Adrenal gland (tissue), 12 donors: ENCODE data around the gene SERPINE1. TPM values are rescaled to one million over a fixed set of nuclear protein-coding genes. Genes with fewer than 3 reads are reported as not detected.

Experiments
- DNase-seq, 7 donors: peaks; one replicate each; pipeline ENCODE4 v3.0.0-alpha.2; 2019 to 2020
- H3K27ac ChIP-seq, 5 donors: fragments of 200-600 bp; sonication (generic) in 4 of 5; 1 replicate in 3 of 5; 2 replicates in 2 of 5; pipeline versions ENCODE4 v1.5.1 to v1.8.0; 2016 to 2020; ENCODE audit warnings: mild to moderate bottlenecking in 1 of 5
- H3K27me3 ChIP-seq: fragments of 200-600 bp; 2 replicates; pipeline ENCODE4 v1.8.0; 2021
- H3K36me3 ChIP-seq, 2 donors: fragments of 200-600 bp; replicated peaks in 1 of 2; 1 replicate in 1 of 2; 2 replicates in 1 of 2; pipeline versions ENCODE4 v1.5.1 to v1.8.0; 2018 to 2022
- H3K4me1 ChIP-seq, 2 donors: fragments of 200-600 bp; replicated peaks in 1 of 2; 1 replicate in 1 of 2; 2 replicates in 1 of 2; pipeline versions ENCODE4 v1.5.1 to v1.8.0; 2018 to 2021
- H3K4me3 ChIP-seq, 4 donors: fragments of 200-600 bp; sonication (generic) in 3 of 4; one replicate each; pipeline ENCODE4 v1.5.1; 2016 to 2018
- H3K9me3 ChIP-seq, 3 donors: fragments of 200-600 bp; sonication (generic) in 1 of 3; replicated peaks in 1 of 3; 1 replicate in 2 of 3; 2 replicates in 1 of 3; pipeline versions ENCODE4 v1.5.1 to v1.8.0; 2016 to 2021
- CTCF ChIP-seq, 6 experiments: fragments of 450-650 bp in 4 of 6; fragments of 200-600 bp in 2 of 6; sonication (generic) in 1 of 6; IDR thresholded peaks; 1 replicate in 5 of 6; 2 replicates in 1 of 6; pipeline versions ENCODE4 v1.5.1 to v1.8.0; 2016 to 2021; ENCODE audit warnings: antibody characterized with exemption in 6 of 6, mild to moderate bottlenecking in 2 of 6, moderate library complexity in 1 of 6
- POLR2A ChIP-seq, 2 donors: fragments of 450-650 bp; IDR thresholded peaks; one replicate each; pipeline ENCODE4 v1.6.1; 2017; ENCODE audit warnings: antibody characterized with exemption in 2 of 2, mild to moderate bottlenecking in 2 of 2, moderate library complexity in 1 of 2
- WGBS, 4 donors: extraction: QIAGEN DNeasy Blood & Tissue Kit in 2 of 4; methylation state at CpG; one replicate each; pipeline versions ENCODE4 v1.1.5 to v1.1.7; 2013 to 2017; 5-methylcytosine and 5-hydroxymethylcytosine counted together
- intact Hi-C, 2 donors: fragments of 100-400 bp; cut with DNase I; formaldehyde crosslinking; loops; one replicate each; pipeline versions ENCODE4 v1.14.1 to v1.15.0; 2022 to 2023
- polyA plus RNA-seq, 3 donors: library from polyadenylated mRNA; stranded (reverse); fragments of 200-250 nt in 2 of 3; fragments of 350-450 nt in 1 of 3; fragmentation: Illumina TruSeq in 1 of 3; extraction: RNeasy Lipid Tissue Mini Kit (QIAGEN cat#74804) in 1 of 3; gene quantifications; one replicate each; pipeline ENCODE4 v1.2.3, GENCODE V29; 2013 to 2014
- total RNA-seq, 9 donors: library from RNA; depleted of rRNA in 4 of 9; stranded (reverse); fragments of >200 nt in 4 of 9; fragments of 120-200 nt in 1 of 9; fragmentation: NEBNext Ultra II Directional in 1 of 9; extraction: Animal tissue kit (Norgen Biotek cat#: 25700) in 1 of 9; gene quantifications; one replicate each; pipeline versions ENCODE4 v1.1.0 to v1.2.4, GENCODE V29; 2013 to 2023
- donor health status: healthy with polysubstance abuse.
- donor health status: Bipolar disorder and iron deficiency.
- donor health status: DM: yes; HTN: yes; CAD: no.
- donor health status: DM: no; HTN: no; CAD: no.
- donor health status: DM: no; HTN: no; CAD: no.
- donor health status: DM: yes; HTN: yes; CAD: no.

SERPINE1 gene
- total and polyA plus RNA-seq, 12 donors = 4.8 to 118 (median 20.9) TPM

- no peak overlapping the region for H3K4me3 ChIP-seq
- H3K36me3 ChIP-seq = no peaks in the 10 kb centered on the region
- WGBS, 4 donors = 0 to 2% (median 1%) methylated on average over 8 to 18 of the region's 18 CpGs
- H3K9me3 ChIP-seq = no peaks in the 10 kb centered on the region
- peaks cover 15 to 36% of the 10 kb centered on the region in 2 donors for H3K4me1 ChIP-seq
- TF ChIP-seq POLR2A (IDR thresholded peaks at IDR 0.05) = no peak
- TF ChIP-seq CTCF (IDR thresholded peaks at IDR 0.05) = no peak
- peaks cover 67% of the 10 kb centered on the region for H3K27me3 ChIP-seq
- DNase-seq = no peak
- intact Hi-C loops = loop anchor here in 1 of 2 donors (10.0 kb wide), 1 partner anchor 274 kb away; the partner anchor contains the start of gene ACHE
- no peak overlapping the region for H3K27ac ChIP-seq
These were observed 42.4 kb downstream of the SERPINE1 start for GRCh38 chr7:101169110-101169837.

GRCh38 chr7:101169838-101170551, 43.1 kb downstream of the SERPINE1 start:
- intact Hi-C loops = loop anchor here in 1 of 2 donors (10.0 kb wide), 1 partner anchor 275 kb away; the partner anchor contains the start of gene ACHE
- peak; percentile 54 to 83 (median 72) for DNase-seq
- Histone ChIP-seq H3K27ac (no peak overlapping the region), H3K4me3 (no peak overlapping the region), H3K27me3 (peaks cover 70% of the 10 kb centered on the region), H3K36me3 (no peaks in the 10 kb centered on the region), H3K9me3 (no peaks in the 10 kb centered on the region), H3K4me1 (peaks cover 14 to 31% of the 10 kb centered on the region in 2 donors)
- 0 to 2% (median 2%) methylated on average over 15 to 33 of the region's 33 CpGs for WGBS, 4 donors
- TF ChIP-seq CTCF (IDR thresholded peaks at IDR 0.05) (peak; percentile 68 to 82 (median 77)), POLR2A (IDR thresholded peaks at IDR 0.05) (no peak)

- WGBS, 4 donors = 2 to 6% (median 5%) methylated on average over 11 to 17 of the region's 17 CpGs
- Histone ChIP-seq H3K36me3 (no peaks in the 10 kb centered on the region), H3K4me3 (no peak overlapping the region), H3K27ac (no peak overlapping the region), H3K4me1 (peaks cover 12 to 24% of the 10 kb centered on the region in 2 donors), H3K27me3 (peaks cover 77% of the 10 kb centered on the region), H3K9me3 (no peaks in the 10 kb centered on the region)
- TF ChIP-seq CTCF (IDR thresholded peaks at IDR 0.05) (no peak), POLR2A (IDR thresholded peaks at IDR 0.05) (no peak)
- no peak for DNase-seq
- intact Hi-C loops = no loop called here
These were observed 43.9 kb downstream of the SERPINE1 start for GRCh38 chr7:101170617-101171441.

- TF ChIP-seq CTCF (IDR thresholded peaks at IDR 0.05) (no peak), POLR2A (IDR thresholded peaks at IDR 0.05) (no peak)
- Histone ChIP-seq H3K4me1 (peaks cover 12 to 22% of the 10 kb centered on the region in 2 donors), H3K27me3 (peaks cover 77% of the 10 kb centered on the region), H3K36me3 (no peaks in the 10 kb centered on the region), H3K4me3 (no peak overlapping the region), H3K9me3 (no peaks in the 10 kb centered on the region), H3K27ac (no peak overlapping the region)
- intact Hi-C loops = no loop called here
- 1 to 4% (median 3%) methylated on average over 12 to 13 of the region's 13 CpGs for WGBS, 4 donors
- DNase-seq = no peak
These were observed 44.5 kb downstream of the SERPINE1 start for GRCh38 chr7:101171442-101171837.
